ENCODE measurements around the gene SENP5.
A peak's percentile ranks its signal among the peaks of the same experiment; 100 is the strongest.

Gene SENP5

GRCh38 chr3:196975349-196975748, 107.6 kb downstream of the SENP5 start:
- TF ChIP-seq CTCF (IDR thresholded peaks at IDR 0.05; ENCODE audit: low read depth, low read length) = no peak
- DNase-seq (ENCODE audit: extremely low read depth, low read depth) = no peak

GRCh38 chr3:196976941-196977340, 109.2 kb downstream of the SENP5 start:
- TF ChIP-seq CTCF (IDR thresholded peaks at IDR 0.05; ENCODE audit: low read depth, low read length) = no peak
- no peak for DNase-seq (ENCODE audit: extremely low read depth, low read depth)

- no peak for TF ChIP-seq CTCF (IDR thresholded peaks at IDR 0.05; ENCODE audit: low read depth, low read length)
- peak; percentile 46 for DNase-seq (ENCODE audit: extremely low read depth, low read depth)
These were observed 111.8 kb downstream of the SENP5 start for GRCh38 chr3:196979545-196979944.

- no peak for TF ChIP-seq CTCF (IDR thresholded peaks at IDR 0.05; ENCODE audit: low read depth, low read length)
- no peak for DNase-seq (ENCODE audit: extremely low read depth, low read depth)
These were observed 113.9 kb downstream of the SENP5 start for GRCh38 chr3:196981657-196982056.

- TF ChIP-seq CTCF (IDR thresholded peaks at IDR 0.05; ENCODE audit: low read depth, low read length) = no peak
- DNase-seq (ENCODE audit: extremely low read depth, low read depth) = no peak
These were observed 115.5 kb downstream of the SENP5 start for GRCh38 chr3:196983186-196983585.
